HG02884 (cell line): ENCODE data around the gene USP17L24.
"Not testable (repeated sequence)": the region's sequence is repeated elsewhere in the genome, so short reads cannot be mapped to it uniquely, and the experiment has no call there.

ENCODE experiments used
- ATAC-seq: cut with Tn5 transposase; IDR thresholded peaks from one replicate; pipeline ENCODE4 v1.9.1; 2021; ENCODE audit warnings: mild to moderate bottlenecking, moderate library complexity; ENCODE audit not compliant: unreplicated experiment

USP17L24 gene, protein sequence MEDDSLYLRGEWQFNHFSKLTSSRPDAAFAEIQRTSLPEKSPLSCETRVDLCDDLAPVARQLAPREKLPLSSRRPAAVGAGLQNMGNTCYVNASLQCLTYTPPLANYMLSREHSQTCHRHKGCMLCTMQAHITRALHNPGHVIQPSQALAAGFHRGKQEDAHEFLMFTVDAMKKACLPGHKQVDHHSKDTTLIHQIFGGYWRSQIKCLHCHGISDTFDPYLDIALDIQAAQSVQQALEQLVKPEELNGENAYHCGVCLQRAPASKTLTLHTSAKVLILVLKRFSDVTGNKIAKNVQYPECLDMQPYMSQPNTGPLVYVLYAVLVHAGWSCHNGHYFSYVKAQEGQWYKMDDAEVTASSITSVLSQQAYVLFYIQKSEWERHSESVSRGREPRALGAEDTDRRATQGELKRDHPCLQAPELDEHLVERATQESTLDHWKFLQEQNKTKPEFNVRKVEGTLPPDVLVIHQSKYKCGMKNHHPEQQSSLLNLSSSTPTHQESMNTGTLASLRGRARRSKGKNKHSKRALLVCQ

DNA sequence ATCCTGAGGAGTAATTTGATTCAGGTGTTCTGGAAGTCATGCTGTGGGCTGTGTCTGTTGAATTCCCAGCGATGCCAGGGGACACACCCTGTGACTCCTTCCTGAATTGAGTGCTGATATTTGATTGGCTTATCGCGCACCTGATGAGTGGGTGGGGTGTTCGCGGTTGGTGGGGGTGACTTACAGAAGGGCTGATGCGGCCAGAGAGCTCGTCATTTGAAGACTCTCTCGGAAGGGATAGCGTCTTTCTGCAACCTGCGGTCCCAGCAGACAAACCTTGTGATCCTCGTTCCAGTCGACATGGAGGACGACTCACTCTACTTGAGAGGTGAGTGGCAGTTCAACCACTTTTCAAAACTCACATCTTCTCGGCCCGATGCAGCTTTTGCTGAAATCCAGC, at the start of gene USP17L24:
USP17L24 (plus strand) TSS at position 301 of the 400 bp plus-strand sequence; CDS start at position 301, 0 bp downstream.
- not testable (repeated sequence) for ATAC-seq

DNA sequence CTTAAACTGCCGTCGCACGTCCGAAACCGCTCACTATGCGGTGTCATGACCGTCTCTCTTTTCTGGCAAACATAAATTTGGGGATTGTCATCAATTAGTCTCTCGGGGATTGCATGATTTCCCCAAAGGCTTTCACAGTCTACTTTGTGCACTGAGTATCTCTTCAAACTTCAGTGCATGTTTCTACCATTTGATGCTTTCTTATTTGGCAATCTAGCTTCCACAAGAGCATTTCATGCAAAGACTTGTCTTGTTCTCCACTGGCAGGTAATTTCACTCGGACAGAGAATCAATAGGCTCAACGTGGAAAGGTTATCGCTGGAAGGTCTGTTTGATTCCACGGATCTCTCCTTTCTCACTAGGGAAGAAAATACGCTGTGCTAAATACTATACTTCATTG, 774 bp upstream of the USP17L24 start:
- not testable (repeated sequence) for ATAC-seq

DNA sequence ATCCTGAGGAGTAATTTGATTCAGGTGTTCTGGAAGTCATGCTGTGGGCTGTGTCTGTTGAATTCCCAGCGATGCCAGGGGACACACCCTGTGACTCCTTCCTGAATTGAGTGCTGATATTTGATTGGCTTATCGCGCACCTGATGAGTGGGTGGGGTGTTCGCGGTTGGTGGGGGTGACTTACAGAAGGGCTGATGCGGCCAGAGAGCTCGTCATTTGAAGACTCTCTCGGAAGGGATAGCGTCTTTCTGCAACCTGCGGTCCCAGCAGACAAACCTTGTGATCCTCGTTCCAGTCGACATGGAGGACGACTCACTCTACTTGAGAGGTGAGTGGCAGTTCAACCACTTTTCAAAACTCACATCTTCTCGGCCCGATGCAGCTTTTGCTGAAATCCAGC, 4.6 kb downstream of the USP17L24 start, which contains the start of gene USP17L25:
USP17L25 (plus strand) TSS at position 301 of the 400 bp plus-strand sequence; CDS start at position 301, 0 bp downstream.
- ATAC-seq, result not testable (repeated sequence)

DNA sequence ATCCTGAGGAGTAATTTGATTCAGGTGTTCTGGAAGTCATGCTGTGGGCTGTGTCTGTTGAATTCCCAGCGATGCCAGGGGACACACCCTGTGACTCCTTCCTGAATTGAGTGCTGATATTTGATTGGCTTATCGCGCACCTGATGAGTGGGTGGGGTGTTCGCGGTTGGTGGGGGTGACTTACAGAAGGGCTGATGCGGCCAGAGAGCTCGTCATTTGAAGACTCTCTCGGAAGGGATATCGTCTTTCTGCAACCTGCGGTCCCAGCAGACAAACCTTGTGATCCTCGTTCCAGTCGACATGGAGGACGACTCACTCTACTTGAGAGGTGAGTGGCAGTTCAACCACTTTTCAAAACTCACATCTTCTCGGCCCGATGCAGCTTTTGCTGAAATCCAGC, 9.4 kb downstream of the USP17L24 start, which contains the start of gene USP17L26:
USP17L26 (plus strand) TSS at position 301 of the 400 bp plus-strand sequence; CDS start at position 301, 0 bp downstream.
- ATAC-seq, result not testable (repeated sequence)

DNA sequence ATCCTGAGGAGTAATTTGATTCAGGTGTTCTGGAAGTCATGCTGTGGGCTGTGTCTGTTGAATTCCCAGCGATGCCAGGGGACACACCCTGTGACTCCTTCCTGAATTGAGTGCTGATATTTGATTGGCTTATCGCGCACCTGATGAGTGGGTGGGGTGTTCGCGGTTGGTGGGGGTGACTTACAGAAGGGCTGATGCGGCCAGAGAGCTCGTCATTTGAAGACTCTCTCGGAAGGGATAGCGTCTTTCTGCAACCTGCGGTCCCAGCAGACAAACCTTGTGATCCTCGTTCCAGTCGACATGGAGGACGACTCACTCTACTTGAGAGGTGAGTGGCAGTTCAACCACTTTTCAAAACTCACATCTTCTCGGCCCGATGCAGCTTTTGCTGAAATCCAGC, 14.1 kb downstream of the USP17L24 start, which contains the start of gene USP17L5:
USP17L5 (plus strand) TSS at position 301 of the 400 bp plus-strand sequence; CDS start at position 301, 0 bp downstream.
- ATAC-seq, result not testable (repeated sequence)

DNA sequence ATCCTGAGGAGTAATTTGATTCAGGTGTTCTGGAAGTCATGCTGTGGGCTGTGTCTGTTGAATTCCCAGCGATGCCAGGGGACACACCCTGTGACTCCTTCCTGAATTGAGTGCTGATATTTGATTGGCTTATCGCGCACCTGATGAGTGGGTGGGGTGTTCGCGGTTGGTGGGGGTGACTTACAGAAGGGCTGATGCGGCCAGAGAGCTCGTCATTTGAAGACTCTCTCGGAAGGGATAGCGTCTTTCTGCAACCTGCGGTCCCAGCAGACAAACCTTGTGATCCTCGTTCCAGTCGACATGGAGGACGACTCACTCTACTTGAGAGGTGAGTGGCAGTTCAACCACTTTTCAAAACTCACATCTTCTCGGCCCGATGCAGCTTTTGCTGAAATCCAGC, 18.9 kb downstream of the USP17L24 start, which contains the start of gene USP17L27:
USP17L27 (plus strand) TSS at position 301 of the 400 bp plus-strand sequence; CDS start at position 301, 0 bp downstream.
- ATAC-seq, result not testable (repeated sequence)

DNA sequence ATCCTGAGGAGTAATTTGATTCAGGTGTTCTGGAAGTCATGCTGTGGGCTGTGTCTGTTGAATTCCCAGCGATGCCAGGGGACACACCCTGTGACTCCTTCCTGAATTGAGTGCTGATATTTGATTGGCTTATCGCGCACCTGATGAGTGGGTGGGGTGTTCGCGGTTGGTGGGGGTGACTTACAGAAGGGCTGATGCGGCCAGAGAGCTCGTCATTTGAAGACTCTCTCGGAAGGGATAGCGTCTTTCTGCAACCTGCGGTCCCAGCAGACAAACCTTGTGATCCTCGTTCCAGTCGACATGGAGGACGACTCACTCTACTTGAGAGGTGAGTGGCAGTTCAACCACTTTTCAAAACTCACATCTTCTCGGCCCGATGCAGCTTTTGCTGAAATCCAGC, 23.6 kb downstream of the USP17L24 start, which contains the start of gene USP17L28:
USP17L28 (plus strand) TSS at position 301 of the 400 bp plus-strand sequence; CDS start at position 301, 0 bp downstream.
- not testable (repeated sequence) for ATAC-seq

DNA sequence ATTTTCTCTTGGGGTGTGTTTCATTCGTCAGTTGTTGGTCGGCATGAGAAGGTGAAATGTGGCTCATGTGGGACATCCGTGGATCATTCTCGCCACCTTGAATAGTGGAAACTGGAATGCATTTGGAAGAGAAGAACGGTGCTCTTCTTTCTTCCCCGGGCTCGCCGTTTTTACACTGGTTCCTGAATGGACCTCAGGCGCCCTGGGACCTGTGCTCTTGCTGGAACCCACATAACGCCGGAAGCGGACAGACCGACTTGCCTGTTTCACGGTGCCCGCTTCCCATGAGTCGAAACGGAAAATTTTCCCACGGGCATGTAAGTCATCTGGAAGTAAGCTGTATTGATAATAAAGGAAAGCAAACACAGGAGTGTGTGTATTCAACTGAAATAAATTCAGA, 25.9 kb downstream of the USP17L24 start:
- not testable (repeated sequence) for ATAC-seq

DNA sequence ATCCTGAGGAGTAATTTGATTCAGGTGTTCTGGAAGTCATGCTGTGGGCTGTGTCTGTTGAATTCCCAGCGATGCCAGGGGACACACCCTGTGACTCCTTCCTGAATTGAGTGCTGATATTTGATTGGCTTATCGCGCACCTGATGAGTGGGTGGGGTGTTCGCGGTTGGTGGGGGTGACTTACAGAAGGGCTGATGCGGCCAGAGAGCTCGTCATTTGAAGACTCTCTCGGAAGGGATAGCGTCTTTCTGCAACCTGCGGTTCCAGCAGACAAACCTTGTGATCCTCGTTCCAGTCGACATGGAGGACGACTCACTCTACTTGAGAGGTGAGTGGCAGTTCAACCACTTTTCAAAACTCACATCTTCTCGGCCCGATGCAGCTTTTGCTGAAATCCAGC, 28.4 kb downstream of the USP17L24 start, which contains the start of gene USP17L29:
USP17L29 (plus strand) TSS at position 301 of the 400 bp plus-strand sequence; CDS start at position 301, 0 bp downstream.
- ATAC-seq, result not testable (repeated sequence)

DNA sequence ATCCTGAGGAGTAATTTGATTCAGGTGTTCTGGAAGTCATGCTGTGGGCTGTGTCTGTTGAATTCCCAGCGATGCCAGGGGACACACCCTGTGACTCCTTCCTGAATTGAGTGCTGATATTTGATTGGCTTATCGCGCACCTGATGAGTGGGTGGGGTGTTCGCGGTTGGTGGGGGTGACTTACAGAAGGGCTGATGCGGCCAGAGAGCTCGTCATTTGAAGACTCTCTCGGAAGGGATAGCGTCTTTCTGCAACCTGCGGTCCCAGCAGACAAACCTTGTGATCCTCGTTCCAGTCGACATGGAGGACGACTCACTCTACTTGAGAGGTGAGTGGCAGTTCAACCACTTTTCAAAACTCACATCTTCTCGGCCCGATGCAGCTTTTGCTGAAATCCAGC, 37.9 kb downstream of the USP17L24 start, which contains the start of gene USP17L30:
USP17L30 (plus strand) TSS at position 301 of the 400 bp plus-strand sequence; CDS start at position 301, 0 bp downstream.
- ATAC-seq, result not testable (repeated sequence)
